ENCODE measurements around the gene KRTAP5-10.
"Not testable (repeated sequence)": the region's sequence is repeated elsewhere in the genome, so short reads cannot be mapped to it uniquely, and the experiment has no call there.

The KRTAP5-10 gene

DNA sequence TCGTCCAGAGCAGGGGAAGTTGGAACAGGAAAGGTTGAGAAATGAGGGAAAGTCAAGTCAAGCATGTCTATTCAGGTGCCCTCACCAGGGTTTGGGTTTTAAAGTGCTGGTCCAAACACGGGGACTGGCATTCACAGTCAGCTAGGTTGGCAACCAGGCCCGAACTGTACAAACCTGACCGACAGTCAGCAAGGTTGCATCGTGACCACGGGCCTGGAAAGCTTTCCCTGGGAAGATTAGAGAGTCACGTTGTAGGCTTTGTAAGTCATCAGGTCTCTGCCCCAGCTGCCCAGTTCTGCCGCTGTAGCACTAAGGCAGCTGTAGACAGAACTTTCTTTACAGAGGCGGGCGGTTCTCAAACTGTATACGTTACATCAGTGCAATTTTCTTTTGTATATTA lies 7.4 kb downstream of the KRTAP5-10 start:
- no peak for DNase-seq (ENCODE audit: low read depth)

DNA sequence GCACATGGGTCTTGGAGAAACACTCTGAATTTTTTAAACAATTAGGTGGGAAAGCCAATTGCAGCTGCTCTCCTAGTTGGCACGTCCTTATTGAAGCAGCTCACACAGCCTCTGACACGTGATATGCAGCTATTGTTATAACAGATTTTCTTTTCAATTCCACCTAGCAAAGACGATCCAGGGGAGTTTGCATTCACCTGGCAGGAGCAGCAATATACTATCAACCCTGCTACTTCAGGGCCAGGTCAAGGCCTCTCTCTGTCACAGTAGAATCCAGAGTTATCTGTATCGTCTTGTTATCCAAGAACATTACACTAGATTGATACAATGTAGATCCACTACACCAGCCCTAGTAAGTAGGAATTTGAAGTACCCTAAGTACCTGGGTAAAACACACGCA lies 9.1 kb downstream of the KRTAP5-10 start:
- no peak for DNase-seq (ENCODE audit: low read depth)

DNA sequence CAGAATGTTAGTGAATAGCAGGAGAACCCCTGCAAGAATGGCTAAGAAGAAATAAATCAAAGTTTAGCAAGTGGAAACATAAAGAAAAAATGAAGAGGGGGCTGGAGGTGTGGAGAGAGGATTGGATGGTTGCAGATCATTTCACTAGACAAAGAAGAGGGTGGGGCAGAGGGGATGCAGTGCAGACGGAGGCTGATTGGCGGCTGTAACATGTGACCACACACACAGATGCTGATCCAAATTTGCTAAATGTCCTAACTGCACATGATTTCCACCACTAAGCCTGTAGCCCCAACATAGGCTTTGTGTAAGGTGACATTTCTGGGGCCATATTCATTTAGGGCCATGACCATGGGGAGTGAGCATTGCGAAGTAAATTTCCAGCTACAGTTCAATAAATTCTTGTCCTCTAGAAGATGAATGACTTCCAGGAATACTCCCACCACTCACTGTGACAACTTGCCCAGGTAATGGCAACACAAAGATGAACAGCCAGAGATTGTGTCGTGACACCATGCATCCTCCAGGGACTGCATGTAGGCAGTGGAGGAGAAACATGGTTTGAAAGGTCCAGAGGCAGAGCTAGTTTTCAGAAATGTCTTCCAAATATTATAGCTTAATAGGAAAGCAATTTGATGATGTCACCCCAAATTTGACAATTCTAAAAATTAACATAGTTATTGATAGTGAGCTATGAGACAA lies 10.5 kb downstream of the KRTAP5-10 start:
- DNase-seq (ENCODE audit: low read depth): no peak

DNA sequence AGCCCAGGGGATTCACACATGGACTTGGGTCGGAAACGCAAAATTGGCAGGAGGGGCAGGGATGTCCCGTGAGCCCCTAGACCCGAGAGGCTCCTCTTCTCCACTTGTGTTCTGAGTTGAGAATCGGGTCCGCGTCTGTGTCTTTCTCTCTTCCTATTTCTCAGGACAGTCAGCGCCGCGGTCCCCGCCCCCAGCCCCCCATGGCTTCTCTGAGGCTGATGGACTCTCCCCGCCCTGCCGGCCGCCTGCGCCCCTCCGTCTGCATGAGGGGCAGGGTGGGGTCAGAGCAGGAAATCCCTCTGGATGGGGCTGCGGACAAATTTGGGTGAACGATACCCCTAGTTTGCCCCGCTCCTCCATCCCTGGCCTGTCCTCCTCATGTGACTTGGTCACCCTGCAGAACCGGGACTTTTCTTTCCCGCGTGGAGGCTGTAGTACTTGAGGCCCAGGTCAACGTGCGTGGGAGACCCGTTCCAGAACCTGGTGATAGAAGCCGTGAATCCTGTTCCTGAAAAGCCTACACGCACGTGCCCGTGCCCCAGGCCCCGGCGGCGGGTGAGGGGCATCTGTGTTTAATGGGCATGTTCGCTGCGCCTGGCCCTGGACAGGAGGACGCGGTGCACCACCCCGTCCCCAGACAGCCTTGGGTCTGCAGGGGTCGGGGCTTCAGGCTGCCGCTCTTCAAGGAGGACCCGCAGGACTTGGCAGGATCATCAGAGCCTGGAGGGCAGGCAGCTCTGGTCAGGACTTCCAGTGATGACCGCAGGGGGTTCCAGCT lies 11.5 kb downstream of the KRTAP5-10 start:
- DNase-seq (ENCODE audit: low read depth): not testable (repeated sequence)

DNA sequence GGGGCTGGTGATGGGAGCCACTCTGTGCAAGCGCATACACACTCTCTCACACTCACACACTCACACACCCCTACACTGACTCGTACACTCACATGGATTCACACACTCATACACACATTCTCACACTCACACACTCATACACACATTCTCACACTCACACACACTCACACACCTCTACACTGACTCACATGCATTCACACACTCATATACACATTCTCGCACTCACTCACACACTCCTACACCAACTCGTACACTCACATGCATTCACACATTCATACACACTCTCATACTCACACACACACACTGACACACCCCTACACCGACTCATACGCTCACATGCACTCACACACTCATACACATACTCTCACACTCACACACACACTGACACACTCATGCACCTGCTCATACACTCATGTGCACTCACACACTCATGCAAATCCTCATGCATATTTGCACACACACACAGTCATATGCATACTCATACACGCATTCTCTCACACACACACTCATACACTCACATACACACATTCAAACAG lies 12.2 kb downstream of the KRTAP5-10 start:
- DNase-seq (ENCODE audit: low read depth): no peak

DNA sequence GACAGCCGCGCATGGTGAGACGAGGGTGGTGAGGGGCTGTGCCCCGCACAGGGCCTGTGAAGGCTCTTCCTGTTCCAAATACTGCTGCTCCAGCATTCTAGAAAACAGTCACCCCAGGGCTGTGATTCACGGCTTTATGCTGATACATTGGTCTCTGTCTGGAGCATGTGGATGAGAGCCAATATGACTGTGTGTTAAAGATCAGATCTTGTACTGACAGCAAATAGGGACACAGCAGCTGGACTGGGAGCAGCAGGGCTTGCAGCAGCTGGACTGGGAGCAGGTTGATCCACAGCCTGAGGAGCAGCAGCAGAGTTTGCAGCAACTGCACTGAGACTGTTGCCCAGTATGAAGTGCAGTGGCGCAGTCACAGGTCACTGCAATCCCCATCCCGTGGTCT lies 14.2 kb downstream of the KRTAP5-10 start:
- DNase-seq (ENCODE audit: low read depth): not testable (repeated sequence)

DNA sequence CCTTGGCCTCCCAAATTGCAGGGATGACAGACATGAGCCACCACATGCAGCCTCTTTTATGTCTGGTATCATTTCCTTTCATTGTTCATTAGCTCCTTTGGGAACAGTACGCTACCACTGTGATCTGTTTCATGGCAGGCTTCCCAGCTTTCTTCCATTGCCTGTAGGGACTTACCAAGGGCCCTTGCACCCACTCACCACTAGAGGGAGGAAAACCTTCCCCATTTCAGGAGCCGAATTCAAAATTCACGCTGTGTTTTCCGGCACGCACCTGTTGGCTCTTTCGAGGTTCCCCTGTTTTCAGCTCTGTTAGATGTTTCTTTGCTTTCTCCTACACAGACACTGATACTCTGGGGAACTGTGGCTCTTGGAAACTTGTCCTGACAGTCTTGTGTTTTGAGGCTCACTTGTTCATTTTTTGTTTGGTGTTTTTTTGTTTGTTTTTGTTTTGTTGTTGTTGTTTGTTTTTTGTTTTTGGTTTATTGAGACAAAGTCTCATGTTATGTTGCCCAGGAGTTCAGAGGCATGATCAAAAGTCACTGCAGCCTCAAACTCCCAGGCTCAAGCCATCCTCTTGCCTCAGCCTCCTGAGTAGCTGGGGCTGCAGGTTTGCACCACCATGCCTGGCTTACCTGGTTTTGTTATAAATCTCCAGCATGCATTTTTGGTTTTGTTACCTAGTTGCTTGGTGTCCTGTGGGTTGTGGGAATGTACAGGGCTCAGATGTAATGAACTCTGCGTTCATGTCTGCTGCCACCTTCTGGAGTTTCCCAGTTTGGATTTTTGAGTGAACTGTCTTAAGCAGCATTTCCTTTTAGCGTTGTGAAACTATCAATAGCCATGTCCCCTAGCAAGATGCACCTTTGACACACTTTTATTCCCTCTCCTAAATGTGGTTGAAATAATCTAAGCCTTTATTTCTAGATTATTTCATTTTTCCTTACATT lies 15.0 kb downstream of the KRTAP5-10 start:
- DNase-seq (ENCODE audit: low read depth): peak; percentile 57

DNA sequence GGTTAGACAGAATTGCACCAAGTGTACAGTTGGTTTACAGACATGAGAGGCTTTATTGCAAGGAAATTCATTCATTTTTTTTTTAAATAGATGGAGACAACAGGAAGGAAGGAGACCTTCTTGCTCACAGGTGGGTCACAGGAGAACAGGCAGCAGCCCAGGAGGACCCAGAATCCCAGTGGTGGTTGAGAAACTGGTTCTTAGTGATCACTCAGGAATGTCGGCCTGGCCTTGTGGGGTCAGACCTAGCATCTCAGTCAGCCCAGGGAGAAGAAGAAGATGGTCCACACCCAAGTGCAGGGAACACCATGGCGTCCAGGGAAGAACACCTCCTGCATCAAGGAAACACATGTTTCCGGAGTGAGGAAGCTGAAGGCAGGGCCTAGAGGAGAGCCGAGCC lies 16.5 kb downstream of the KRTAP5-10 start:
- DNase-seq (ENCODE audit: low read depth): no peak

DNA sequence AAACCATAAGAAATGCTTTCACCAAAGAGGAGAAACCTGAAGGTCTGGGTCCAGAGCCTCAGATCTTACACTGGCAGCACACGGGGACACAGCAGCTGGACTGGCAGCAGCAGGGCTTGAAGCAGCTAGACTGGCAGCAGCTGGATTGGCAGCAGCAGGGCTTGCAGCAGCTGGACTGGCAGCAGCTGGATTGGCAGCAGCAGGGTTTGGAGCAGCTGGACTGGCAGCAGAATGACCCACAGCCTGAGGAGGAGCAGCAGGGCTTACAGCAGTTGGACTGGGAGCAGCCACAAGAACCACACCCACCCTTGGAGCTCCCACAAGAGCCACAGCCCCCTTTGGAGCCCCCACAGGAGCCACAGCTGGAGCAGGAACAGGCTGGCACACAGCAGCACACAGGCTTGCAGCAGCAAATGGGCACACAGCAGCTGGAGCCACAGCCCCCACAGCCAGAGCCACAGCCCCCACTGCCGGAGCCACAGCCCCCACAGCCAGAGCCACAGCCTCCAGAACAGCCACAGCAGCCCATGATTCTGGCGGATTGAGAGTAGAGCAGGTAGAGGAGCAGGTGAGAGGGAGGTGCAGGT lies 17.0 kb downstream of the KRTAP5-10 start, which contains the start of gene KRTAP5-11:
Gene KRTAP5-11 (minus strand): TSS at position 567 of the 587 bp plus-strand sequence. CDS start 38 bp downstream, at position 529.
- DNase-seq (ENCODE audit: low read depth): no peak

DNA sequence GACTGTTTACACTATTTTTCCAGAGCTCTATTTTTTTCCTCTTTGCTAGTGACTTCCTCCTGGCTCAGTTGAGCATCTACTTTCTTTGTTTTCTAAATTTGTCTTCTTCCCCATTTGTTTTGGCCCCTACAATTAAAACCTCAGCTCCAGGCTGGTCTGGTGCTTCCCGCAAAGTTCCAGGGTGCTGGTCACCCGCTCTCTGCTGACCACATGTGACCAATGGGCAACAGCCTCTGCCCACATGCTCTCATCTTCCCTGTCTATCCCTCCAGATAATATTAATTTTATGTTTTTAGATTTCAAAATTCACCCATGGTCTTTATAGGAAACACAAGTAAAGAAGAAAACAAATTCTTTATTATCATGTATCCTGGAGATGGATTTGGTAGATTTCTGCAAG lies 17.6 kb downstream of the KRTAP5-10 start:
- DNase-seq (ENCODE audit: low read depth): not testable (repeated sequence)

DNA sequence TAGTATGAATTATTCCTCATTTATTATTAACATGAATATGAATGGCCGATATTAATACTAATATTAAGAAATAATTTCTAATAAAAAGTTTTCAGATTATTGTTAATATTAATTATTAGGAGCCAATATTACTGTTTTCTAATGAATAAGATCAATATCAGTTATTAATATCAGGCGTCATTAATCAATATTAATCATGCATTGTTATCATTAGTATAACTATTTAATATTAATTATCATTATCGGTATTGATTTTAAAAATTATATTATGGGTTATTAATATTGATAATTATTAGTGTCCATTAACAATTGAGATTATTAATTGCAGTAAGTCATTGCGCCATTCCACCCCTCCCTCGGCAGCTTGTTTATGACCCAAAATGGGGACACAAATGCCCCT lies 20.3 kb downstream of the KRTAP5-10 start:
- not testable (repeated sequence) for DNase-seq (ENCODE audit: low read depth)

DNA sequence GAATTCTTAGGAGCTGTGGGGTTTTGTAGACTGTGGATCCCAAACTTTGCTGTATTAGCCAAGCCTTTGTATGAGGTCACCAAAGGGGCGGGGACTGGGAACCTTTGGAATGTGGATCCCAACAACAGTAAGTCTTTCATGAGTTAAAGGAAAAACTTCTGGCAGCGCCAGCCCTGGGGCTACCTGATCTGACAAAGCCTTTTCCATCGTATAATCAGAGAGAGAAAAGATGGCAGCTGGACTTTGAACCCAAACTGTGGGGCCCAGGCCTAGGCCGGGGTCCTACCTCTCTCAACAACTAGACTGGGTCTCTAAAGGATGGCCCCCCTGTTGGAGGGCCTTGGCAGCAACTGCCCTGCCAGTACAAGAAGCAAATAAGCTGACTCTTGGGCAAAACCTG lies 23.0 kb downstream of the KRTAP5-10 start:
- DNase-seq (ENCODE audit: low read depth): not testable (repeated sequence)

DNA sequence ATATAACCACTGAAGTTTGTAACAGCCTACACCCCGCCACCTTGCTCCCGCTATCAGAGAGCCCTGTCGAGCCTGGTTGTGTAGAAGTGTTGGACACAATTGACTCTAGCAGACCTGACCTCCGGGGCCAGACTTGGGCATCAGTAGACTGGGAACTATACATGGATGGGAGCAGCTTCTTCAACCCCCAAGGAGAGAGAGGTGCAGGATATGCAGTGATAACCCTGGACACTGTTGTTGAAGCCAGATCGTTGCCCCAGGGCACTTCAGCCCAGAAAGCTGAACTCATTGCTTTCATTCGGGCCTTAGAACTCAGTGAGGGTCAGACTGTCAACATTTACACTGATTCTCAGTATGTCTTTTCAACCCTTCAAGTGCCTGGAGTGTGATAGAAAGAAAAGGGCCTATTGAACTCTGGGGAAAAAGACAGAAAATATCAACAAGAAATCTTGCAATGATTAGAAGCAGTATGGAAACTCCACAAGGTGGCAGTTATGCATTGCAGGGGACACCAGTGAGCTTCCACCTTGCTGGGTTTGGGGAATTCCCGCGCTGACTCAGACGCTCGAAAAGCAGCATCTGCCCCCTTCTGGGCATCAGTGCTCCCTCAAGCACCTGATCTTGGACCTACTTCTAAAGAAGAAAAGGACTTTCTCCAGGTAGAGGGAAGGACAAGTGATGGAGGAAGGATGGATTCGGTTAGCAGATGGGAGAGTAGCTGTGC lies 23.6 kb downstream of the KRTAP5-10 start:
- DNase-seq (ENCODE audit: low read depth): not testable (repeated sequence)

DNA sequence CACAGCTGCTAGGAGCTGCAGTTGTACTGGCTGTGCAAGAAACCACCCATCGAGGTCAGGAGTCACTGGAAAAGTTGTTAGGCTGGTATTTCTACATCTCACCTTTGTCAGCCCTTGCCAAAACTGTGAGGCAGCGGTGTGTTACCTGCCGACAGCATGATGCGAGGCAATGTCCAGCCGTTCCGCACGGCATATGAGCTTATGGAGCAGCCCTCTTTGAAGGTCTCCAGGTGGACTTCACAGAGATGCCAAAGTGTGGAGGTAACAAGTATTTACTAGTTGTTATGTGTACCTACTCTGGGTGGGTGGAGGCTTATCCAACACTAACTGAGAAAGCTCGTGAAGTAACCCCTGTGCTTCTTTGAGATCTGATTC lies 24.2 kb downstream of the KRTAP5-10 start:
- DNase-seq (ENCODE audit: low read depth): not testable (repeated sequence)

DNA sequence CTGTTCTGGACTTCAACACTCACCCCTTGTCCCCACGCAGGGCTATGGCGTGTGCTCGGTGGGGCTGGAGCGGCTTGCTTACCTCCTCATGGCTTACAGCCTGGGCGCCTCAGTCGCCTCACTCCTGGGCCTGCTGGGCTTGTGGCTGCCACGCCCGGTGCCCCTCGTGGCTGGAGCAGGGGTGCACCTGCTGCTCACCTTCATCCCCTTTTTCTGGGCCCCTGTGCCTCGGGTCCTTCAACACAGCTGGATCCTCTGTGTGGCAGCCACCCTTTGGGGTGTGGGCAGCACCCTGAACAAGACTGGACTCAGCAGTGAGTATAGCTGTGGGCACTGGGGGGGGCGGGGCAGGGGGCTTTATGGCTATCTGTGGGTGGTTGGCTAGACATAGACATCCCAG lies 37.9 kb downstream of the KRTAP5-10 start:
- not testable (repeated sequence) for DNase-seq (ENCODE audit: low read depth)

DNA sequence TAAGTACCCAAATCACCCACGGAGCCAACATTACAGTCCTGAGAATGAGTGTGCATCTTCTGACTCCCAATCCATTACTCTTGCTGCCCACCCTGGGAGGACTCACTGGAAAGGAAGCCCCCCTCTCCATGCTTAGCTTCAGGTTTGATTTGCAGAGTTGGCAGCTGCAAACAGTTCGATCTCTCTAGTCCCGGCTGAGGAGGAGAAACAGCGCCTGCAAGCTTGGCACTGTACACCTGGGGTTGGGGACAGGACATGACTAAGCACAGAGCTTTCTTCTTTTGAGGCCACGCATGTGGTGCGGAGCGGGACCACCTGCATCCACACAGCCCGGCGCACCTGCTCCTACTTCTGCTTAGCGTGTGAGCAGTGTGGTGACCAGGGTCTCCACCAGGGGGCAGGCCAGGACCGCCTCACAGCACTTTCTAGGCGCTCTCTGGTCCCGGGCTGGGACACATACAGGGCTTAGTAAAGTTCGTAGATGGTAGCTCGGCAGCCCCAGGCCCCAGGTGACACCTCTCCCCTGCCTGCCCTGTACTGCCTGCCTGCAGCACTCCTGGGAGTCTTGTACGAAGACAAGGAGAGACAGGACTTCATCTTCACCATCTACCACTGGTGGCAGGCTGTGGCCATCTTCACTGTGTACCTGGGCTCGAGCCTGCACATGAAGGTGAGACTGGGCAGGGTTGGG lies 39.6 kb downstream of the KRTAP5-10 start:
- DNase-seq (ENCODE audit: low read depth): not testable (repeated sequence)

DNA sequence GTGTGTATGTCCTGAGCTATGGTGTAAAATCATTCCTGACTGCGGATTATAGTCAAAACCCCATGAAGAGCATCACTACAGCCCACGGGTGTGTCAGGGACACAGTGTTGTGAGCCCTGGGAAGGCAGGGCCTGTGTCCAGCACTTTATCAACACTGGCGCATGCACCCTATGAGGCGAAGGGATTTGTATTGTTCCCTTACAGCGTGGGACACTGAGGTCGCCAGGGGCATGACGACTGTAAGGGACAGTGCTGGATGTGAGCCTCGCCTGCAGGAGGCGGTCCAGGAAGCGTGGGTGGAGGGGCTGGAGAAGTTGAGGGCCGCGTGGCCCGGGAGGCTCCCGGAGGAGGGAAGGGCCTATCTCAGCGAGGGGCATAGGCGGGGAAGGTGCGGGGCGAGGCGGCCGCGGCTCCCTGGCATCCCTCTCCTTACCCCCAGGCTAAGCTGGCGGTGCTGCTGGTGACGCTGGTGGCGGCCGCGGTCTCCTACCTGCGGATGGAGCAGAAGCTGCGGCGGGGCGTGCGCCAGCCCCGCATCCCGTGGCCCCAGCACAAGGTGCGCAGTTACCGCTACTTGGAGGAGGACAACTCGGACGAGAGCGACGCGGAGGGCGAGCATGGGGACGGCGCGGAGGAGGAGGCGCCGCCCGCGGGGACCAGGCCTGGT lies 41.6 kb downstream of the KRTAP5-10 start:
- not testable (repeated sequence) for DNase-seq (ENCODE audit: low read depth)

DNA sequence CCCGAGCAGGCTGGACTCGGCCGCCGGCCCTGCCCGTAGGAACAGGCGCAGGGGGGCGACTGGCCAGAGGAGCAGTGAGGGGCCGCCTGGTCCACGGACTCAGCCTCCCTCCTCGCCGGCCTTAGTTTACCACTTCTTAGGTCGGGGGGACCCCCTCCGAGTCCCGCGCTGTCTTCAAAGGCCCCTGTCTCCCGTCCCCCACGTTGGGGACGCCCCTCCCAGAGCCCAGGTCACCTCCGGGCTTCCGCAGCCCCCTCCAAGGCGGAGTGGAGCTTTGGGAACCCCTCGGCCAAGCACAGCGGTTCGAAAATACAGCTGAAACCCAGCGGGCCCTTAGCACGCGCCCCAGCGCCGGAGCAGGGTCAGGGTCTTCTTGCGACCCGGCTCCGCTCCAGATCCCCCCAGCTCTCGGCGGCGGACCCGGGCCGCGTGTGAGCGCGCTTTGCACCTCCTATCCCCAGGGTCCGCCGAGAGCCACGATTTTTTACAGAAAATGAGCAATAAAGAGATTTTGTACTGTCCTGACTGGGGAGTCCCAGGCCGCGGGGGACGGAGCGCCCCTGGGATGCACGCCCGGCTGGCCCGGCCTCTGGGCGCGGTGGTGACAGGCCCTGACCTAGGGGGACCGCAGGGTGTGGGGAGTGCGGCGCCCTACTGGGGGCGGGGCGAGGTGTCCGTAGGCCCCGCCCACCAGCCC lies 42.3 kb downstream of the KRTAP5-10 start:
- not testable (repeated sequence) for DNase-seq (ENCODE audit: low read depth)

DNA sequence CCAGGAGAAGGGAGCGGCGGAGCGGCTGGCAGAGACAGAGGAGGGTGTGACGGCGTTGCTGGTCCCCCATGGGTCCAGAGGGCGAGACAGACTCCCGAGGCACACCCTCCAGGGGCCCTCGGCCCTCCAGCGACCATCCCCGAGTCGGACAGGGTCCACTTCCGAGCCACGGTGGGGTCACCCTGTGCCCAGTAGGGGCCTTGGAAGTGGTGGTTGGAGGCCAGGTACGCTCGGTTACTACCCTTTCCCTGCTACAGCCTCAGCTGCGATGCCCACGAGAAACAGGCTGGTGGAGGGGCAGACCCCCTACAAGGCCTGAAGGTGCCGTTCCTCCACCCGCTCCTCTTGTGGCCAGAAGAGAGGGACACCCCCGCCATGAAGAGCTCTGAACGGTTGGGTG lies 42.9 kb downstream of the KRTAP5-10 start:
- DNase-seq (ENCODE audit: low read depth): not testable (repeated sequence)
